Bone marrow (tissue), 2 donors: Measurements from ENCODE around the gene PIK3CB.

Source experiments
- DNase-seq, 2 donors: peaks; one replicate each; lab custom pipeline; 2025; lab: John Stamatoyannopoulos, UW

Gene PIK3CB

DNA sequence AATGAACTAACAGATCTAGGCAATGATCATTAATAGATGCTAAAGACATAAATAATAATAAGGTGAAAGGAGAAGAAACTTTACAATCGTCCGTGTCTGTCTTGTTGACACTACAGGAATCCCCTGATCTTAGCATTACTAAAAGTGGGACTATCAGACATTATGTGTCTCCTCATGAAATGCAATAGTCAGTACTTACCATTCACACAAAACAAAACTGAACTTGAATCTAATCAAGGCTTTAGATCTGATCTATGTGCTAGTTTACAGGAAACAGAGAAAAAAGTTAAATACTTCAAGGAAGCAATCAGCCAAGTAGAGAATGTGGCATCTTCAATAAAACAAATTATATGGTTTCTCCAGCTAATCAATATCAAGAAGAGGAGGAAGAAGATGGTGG lies 73.7 kb downstream of the PIK3CB start:
- no peak for DNase-seq

DNA sequence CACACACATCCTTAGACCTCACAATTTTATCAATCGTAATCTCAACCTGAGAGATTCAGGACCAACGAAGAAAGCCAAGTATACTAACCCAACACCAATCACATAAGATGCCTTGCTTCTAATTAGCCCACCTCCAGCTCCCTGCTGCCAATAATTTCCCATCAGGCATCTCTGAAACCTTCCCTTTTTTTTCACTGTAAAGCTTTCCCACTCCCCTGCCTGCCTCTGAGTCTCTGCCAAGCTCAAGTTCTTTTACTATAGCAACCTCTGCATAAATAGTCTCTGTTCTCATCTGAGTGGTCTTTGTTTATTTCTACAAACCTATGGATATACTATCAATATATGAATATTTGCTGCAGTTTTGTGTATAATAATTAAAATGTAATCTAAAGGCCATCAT lies 86.5 kb downstream of the PIK3CB start:
- no peak for DNase-seq

DNA sequence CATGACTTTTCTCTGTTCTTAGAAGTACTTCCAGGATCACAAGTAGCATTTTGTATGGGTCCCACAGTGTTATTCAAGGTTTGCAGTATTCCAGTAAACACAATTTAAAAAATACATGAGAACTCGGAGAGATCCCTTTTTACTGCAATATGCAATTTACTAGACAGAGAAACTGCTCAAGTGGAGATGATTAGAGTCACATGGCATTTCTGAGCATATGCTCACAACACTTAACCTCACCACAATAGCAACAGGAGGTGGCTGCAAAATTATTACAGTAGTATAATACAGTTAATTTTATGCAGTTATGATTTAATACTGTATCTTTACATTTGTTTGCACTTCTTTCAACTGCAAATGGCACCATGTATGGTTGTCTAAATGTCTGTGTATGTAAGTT lies 87.5 kb downstream of the PIK3CB start:
- DNase-seq: no peak

DNA sequence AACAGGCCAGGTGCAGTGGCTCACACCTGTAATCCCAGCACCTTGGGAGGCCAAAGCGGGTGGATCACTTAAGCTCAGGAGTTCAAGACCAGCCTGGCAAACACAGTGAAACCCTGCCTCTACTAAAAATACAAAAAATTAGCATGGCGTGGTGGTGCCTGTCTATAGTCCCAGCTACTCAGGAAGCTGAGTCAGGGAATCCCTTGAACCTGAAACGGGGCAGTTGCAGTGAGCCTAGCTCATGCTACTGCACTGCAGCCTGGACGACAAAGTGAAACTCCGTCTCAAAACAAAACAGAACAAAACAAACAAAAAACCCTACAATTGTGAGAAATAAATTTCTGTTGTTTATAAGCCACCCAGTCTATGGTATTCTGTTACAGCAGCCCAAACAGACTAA lies 94.7 kb downstream of the PIK3CB start:
- no peak for DNase-seq

DNA sequence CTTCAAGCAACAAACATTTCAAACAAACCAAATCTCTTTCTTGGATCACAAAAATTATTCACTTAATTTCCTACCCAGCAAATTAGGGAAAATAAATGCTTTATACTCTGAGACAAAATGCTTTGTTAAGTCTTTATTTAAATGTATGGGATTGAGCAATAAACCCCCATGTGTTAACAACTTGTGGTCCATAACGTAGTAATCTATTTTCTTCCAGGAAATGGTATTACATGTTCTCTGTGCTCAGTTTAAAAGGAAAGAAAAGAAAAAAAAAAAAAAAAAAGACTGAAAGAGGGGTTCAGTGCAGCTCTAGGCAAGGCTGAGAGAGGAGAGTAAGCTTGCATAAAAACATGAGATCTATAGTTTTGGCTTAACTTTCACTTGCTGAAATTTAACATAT lies 102.3 kb downstream of the PIK3CB start:
- no peak for DNase-seq

DNA sequence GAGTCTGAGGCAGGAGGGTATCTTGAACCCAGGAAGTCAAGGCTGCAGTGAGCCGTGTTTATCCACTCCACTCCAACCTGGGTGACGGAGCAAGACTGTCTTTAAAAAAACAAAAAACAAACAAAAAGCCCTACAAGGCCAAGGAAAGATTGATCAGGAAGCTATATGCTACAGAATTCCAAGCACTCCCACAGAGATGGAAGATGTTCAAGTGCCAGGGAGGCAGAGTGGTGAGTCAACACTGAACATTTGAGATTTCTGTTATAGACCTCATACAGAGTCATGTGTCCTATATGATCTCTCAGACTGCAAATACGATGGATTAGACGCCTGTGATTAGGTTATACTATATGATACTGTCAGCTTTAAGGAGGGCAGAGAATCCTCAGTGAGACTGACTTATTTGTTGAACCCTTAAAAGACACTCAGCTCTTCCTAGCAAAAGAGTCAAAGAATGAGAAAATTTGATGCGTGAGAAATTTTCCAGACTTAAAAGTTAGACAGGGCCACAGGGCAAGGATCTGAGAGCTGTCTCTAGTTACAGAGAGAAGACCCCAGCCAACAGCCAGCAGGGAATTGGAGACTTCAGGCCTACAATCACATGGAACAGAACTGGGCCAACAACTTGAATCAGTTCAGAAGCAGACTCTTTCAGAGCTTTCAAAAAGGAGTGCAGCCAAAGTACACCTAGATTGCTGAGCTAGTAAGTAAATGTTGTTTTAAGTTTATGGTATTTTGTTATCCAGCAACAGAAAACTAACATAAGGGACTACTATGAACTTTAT lies 107.6 kb downstream of the PIK3CB start:
- DNase-seq: no peak

DNA sequence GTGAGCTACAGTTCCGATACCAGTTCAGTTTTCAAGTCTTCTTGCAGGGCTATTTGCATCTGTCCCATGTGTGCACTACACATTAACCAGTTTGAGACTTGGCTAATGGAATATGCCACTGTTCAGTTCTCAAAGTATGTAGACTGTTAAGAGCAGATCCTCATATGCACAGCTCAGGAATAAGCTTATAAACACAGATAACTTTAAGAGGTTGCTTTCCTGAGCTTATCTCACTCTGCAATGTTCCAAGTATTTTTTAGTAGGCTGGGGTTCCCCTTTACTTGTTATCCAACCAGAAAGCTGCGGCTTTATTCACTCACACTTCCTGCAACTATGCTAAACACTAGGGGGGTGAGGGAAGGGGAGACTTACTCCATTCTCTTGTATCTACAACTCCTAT lies 108.7 kb downstream of the PIK3CB start:
- peak in 1 of 2 donors; percentile 58 for DNase-seq

DNA sequence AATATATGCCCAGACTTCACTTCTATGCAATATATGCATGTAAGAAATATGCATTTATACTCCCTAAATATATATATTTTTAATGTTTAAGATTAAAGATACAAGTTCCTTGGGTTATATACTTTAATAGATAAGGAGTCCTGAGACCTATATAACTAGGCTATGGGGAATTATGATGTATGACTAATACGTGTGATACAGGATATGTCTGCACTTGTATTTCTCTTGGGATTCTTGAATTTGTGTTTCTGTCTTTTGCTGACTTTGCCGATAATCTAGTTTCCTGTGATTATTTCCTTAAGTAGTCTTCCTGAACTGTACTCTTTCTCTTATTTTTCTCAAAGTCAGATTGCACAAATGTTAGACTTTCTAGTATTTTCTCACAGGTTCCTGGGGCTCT lies 109.6 kb downstream of the PIK3CB start:
- no peak for DNase-seq

DNA sequence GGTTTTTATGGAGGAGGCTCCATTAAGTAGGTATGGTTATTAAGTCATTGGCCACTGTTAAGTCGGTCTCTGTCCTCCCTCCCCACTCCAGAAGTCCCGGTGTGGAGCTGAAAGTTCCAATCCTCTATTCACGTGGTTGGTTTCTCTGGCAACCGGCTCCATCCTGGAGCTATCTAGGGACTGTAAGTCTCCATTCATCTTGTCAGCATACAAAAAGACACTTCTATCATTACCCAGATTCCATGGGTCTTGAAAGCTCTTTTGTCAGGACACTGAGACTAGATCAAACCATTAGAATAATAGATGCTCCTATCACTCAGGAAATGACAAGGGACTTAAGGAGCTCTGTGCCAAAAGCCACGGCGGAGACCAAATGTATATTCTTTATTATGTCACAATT lies 110.3 kb downstream of the PIK3CB start:
- no peak for DNase-seq

DNA sequence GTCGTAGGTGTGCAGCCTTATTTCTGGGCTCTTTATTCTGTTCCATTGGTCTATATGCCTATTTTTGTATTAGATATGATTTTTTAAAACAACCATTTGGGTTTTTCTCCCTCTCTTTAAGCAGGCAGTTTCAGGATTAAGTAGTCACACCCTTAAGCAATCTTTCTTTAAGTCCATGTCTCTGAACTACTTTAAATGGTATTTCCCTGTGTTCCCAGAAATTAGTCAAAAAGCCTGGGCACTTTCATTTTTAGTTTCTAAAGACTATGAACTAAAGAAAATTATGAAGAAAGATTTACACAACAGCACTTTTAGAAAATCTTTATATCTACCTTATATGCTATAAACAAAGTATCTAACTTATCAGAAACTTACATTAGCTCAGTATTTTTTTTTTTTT lies 115.9 kb downstream of the PIK3CB start:
- DNase-seq: no peak

DNA sequence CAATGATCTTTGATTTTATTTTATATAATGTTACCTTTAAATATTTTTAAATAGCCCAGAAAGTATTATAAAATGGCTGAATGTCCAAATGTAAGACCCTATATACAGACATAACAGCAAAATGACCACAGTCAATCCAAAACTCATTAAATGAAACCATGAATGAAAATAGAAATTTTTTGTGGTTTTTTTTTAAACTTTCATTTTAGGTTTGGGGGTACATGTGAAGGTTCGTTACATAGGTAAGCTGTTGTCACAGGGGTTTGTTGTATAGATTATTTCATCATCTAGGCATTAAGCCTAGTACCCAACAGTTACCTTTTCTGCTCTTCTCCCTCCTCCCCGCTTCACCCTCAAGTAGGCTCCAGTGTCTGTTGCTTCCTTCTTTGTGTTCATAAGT lies 117.4 kb downstream of the PIK3CB start:
- no peak for DNase-seq

DNA sequence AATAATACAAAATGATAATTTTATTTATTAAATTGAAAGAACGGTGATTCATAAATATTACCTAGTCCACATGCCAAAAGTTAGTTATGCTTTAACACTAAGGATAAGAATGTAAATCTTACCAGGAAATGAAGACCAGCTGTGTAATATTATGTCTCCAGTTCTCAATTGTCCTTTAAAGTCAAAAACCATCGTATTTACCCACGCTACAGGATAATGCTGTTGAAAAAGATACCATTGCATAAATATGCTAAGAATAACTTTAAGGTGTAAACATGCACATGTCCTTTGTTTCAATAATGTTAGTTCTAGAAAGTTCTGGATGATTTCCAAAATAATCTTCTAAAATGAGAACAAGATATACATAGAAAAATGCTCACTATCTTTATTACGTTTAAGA lies 122.6 kb downstream of the PIK3CB start:
- no peak for DNase-seq

DNA sequence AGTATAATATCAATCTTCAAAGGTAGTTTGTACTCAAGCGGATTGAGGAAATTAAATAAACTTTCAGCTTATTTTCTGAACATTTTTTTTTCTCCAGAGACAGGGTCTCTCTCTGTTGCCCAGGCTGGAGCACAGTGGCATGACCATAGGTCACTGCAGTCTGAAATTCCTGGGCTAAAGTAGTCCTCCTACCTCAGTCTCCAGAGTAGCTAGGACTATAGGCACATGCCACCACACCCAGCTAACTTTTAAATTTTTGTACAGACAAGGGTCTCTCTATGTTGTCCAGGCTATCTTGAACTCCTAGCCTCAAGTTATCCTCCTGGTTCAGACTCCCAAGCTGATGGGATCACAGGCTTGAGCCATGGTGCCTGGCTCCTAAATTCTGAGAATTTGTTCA lies 129.1 kb downstream of the PIK3CB start:
- no peak for DNase-seq

DNA sequence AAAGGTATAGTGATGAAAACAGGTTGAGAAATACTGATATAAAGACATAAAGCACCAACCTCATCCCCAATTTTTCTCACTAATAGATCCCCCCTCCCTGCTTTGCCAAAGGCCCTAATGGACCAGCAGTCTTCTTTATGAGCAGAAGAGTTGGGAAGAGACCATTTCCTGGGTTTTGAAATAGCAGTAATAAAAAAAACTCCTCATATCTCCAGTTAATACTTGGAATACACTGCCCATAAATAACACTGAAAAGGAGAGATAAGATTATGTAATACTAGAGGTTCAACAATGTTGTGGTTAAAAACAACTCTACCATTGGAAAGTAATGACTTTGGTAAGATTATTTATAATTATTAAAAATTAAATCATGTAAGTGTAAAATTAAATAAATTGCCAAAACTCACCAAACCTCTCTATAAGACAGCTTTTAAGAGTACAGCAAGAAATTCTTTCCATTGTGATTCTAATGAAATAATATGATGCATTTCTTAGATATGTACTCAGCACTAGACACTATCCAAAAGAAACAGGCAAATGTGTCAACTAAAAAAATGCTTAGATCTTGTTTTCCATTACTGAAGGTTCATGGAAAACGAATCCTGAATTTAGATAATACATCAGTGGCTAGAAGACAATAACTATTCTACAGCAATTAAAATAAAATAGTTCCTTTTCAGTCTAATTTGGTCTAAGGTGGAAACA lies 137.9 kb downstream of the PIK3CB start:
- DNase-seq: no peak

DNA sequence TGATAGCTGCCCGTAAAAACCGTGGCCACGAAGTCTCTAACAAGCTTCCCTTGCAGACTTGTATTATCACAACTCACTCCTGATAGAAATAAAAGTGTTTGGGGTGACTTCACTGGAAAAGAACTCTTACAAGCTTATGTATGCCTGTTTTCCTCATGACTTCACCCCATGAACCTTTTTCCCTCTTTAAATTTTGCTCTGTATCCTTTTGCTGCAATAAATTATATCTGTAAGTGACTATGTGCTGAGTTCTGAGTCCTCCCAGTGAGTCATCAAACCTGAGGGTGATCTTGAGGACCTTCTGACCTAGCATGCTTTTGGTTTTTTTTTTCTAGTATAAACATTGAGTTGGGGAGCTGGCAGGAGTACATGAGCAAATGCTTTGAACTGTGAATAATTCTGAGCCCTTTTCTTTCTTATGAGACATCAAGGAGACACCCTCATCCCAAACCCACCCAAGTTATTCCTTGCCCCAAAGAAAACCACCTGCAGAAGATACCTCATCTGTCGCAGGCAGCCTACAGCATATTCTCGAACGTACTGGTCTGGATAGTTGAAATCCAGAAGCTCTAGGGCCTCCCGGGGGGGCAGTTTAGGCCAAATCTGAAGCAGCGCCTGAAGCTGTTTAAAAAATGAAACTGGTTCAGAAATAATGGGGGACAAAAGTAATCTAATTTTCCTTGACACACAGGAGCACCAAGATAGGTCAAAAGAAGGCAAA lies 140.3 kb downstream of the PIK3CB start:
- DNase-seq: no peak

DNA sequence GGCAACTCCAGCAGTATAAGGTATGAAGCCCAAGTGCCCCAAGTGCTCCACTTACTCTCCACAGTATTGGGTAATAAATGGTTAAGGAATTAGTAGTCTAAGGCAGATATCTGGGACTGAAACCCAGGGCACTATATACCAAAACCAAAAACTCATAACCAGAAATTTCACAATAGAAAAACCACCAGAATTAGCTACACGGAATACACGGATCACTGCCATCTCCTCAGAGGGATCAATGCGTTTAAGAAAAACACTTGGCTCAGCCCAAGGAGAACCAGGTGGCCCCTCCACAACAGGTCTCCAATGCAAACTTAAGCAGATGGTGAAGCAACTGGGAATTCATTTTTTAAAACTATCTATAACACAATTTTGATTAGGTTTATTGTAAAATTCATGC lies 142.6 kb downstream of the PIK3CB start:
- DNase-seq: no peak

DNA sequence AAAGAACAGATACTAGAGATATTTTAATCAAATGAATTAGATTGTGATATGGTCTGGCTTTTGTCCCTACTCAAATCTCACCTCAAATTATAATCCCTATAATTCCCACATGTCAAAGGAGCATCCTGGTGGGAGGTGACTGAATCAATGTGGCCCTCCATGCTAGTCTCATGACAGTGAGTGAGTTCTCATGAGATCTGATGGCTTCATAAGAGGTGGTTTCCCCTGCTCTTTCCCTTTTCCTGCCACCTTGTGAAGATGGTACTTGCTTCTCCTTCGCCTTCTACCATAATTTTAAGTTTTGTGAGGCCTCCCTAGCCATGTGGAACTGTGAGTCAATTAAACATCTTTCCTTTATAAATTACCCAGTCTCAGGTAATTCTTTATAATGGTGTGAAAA lies 143.4 kb downstream of the PIK3CB start:
- no peak for DNase-seq

DNA sequence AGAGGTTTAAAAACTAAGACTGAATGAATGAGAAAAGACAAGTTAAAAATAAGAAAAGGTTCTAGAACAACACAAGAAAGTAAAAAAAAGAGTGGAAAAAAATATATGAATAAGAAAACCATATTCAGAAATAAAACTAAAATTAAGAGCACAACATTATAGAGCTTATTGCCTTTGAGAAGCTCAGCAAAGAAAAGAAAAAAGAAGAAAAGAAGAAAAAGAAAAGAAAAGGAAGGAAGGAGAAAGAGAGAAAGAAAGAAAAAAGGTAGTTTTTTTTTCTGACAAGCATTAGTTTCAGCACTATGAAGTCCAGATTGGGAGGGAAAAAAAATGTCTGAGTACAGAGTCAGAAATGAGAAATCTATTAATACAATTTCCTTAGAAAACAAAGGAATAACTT lies 144.7 kb downstream of the PIK3CB start:
- no peak for DNase-seq

DNA sequence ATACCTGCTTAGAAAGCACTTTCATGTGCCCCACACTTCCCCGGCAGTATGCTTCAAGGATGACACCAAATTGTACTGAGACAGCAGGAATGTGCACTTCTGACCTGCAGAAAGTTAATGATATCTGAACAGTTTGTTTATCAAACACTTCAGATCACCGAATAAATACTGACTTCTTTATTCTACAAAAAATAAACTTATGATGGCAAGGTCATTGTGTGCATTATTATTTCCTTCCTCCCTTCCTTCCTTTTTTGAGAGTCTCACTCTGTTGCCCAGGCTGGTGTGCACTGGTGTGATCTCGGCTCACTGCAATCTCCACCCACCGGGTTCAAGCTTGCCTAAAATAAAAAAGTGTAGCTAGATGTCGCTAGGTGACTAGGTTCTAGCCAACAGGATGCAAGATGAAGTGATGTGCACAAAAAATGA lies 145.8 kb downstream of the PIK3CB start:
- DNase-seq: no peak

DNA sequence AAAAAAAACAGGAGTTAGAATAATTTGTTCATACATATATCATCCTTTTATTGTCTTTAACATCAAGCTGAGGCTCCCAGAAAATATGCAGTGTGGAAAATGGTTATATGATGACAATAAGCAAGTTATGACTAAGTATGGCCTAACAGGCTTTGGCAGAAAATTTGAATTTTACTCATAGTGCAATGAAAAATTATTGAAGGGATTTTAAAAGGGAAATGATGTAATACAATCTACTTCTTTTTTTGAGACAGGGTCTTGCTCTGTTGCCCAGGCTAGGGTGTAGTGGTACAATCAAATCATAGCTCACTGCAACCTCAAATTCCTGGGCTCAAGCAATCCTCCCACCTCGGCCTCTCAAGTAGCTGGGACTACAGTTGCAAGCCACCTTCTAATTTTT lies 147.5 kb downstream of the PIK3CB start:
- DNase-seq: no peak

DNA sequence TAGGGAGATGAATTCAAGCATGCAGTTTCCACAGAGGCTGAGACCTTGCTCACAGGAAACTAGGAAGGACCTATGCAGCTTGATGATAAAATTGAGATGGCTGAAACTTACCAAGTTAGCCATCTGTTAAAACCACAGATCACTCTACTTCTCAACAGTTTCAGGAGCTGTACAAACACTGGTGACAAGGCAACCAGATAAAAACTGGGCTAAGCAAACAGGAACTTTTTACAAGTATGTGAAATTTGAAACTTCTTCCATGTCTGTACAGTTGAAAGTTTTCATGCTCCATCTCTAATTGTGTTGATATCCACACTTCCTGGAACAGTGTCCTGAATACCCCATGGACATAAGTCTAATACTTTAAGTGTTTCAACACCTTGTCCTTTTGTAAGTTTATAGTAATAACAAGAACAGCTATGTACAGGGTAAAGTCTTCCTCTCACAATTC lies 147.9 kb downstream of the PIK3CB start:
- peak in 1 of 2 donors; percentile 46 for DNase-seq

DNA sequence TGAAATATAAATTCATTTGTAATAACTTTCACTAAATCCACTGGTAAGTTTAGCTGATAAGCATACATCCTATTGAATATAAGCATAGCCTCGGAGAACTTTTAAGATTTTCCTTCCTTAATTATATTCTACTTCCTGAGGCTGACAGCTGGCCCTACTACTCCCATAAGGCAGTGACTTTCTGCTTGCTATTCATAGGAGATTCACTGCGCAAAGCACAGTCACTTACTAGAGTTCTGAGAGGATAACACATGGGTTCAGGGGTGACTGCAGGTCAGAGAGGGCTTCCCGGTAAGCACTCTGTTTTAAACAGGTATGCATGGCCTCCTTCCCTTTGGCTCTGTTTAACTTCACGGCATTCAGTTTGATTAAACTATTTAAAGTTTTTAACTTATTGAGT lies 150.3 kb downstream of the PIK3CB start:
- DNase-seq: no peak

DNA sequence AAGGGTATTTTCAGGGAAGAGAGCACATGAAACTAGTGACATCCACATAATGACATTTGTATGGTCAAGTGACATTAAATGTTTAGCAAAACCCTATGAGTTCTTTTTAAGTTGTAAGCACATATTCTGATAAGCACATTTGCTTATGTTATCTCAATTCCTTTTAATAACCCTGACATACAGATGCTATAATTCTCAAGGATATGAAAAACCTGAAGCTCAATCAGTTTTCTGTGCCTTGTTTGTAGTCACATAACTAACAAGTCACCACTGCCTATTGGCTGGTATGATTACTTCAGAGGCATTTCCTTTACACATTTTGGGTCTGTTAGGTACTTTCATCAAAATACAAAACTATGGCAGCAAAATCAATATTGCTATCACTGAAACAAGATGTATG lies 152.1 kb downstream of the PIK3CB start:
- DNase-seq: no peak
